Activated T-cell treated with anti-CD3 and anti-CD28 coated beads, Interleukin-2, amount 50 U/mL, for 72 hours (primary cell): Measurements from ENCODE around the gene PWWP2B. TPM values are rescaled to one million over a fixed set of nuclear protein-coding genes. Genes with fewer than 3 reads are reported as not detected.
"Not testable (repeated sequence)": the region's sequence is repeated elsewhere in the genome, so short reads cannot be mapped to it uniquely, and the experiment has no call there.

Experiments
- ATAC-seq, 2 donors: fragments of 150-1000 bp; cut with Tn5 transposase; replicated peaks in 1 of 2; 2 replicates each; pipeline ENCODE4 v1.10.0; 2021; ENCODE audit warnings: moderate library complexity in 2 of 2, mild to moderate bottlenecking in 1 of 2
- DNase-seq, 2 donors: peaks; one replicate each; pipeline ENCODE4 v3.0.0; 2021 to 2022; ENCODE audit warnings: mixed read lengths in 1 of 2
- H3K27ac Mint-ChIP-seq: one replicate; pipeline ENCODE4 v1.8.0; 2022; ENCODE audit warnings: mild to moderate bottlenecking, moderate library complexity, mixed read lengths
- H3K27me3 Mint-ChIP-seq: one replicate; pipeline ENCODE4 v1.8.0; 2022; ENCODE audit warnings: low read depth, mixed read lengths
- H3K36me3 Mint-ChIP-seq, 2 donors: one replicate each; pipeline ENCODE4 v1.8.0; 2022; ENCODE audit warnings: mixed read lengths in 2 of 2, mild to moderate bottlenecking in 1 of 2; ENCODE audit not compliant: insufficient read depth in 2 of 2
- H3K4me1 Mint-ChIP-seq: one replicate; pipeline ENCODE4 v1.8.0; 2022; ENCODE audit warnings: low read depth, mixed read lengths
- H3K4me3 Mint-ChIP-seq, 2 donors: one replicate each; pipeline ENCODE4 v1.8.0; 2022; ENCODE audit warnings: mild to moderate bottlenecking in 2 of 2, mixed read lengths in 2 of 2, moderate library complexity in 2 of 2
- H3K9me3 Mint-ChIP-seq, 2 donors: one replicate each; pipeline ENCODE4 v1.8.0; 2022; ENCODE audit warnings: mixed read lengths in 2 of 2
- total RNA-seq, 2 donors: library from RNA; stranded (reverse); gene quantifications; one replicate each; pipeline ENCODE4 v1.2.3, GENCODE V29; 2022

Gene PWWP2B
- total RNA-seq: 1 to 10 TPM; 3.1 to 5.2 TPM

- Mint-ChIP-seq H3K4me1 (peaks cover 10% of the 10 kb centered on the region), H3K9me3 (peaks cover 1 to 5% of the 10 kb centered on the region in 2 donors), H3K4me3 (peak within 1 kb of the TSS; percentile 85 to 91), H3K36me3 (no peaks in the 10 kb centered on the region), H3K27ac (peak within 1 kb of the TSS; percentile 75), H3K27me3 (no peaks in the 10 kb centered on the region)
- peak; percentile 50 to 56 for ATAC-seq
- DNase-seq: peak; percentile 55 to 75
Measured at GRCh38 chr10:132397036-132397541, at the start of gene PWWP2B. Gene PWWP2B, plus strand, starts transcription at chr10:132397200. Its CDS starts 27 bp downstream, at chr10:132397227.

- no peaks in the 10 kb centered on the region for H3K9me3 Mint-ChIP-seq
- no peaks in the 10 kb centered on the region for H3K27me3 Mint-ChIP-seq
- ATAC-seq (no peak), DNase-seq (no peak)
- no peak overlapping the region for H3K4me3 Mint-ChIP-seq
- no peak overlapping the region for H3K27ac Mint-ChIP-seq
- peaks cover 2 to 5% of the 10 kb centered on the region in 2 donors for H3K36me3 Mint-ChIP-seq
- H3K4me1 Mint-ChIP-seq: no peaks in the 10 kb centered on the region
Measured at GRCh38 chr10:132347211-132347930, 49.6 kb upstream of the PWWP2B start.

- Mint-ChIP-seq H3K27me3 (no peaks in the 10 kb centered on the region), H3K36me3 (peaks cover 0 to 4% of the 10 kb centered on the region in 2 donors), H3K4me3 (no peak overlapping the region), H3K9me3 (no peaks in the 10 kb centered on the region), H3K4me1 (no peaks in the 10 kb centered on the region), H3K27ac (no peak overlapping the region)
- DNase-seq (no peak), ATAC-seq (no peak)
Measured at GRCh38 chr10:132347931-132348267, 49.1 kb upstream of the PWWP2B start.

- Mint-ChIP-seq H3K27ac (no peak overlapping the region), H3K36me3 (no peaks in the 10 kb centered on the region), H3K9me3 (no peaks in the 10 kb centered on the region), H3K4me1 (no peaks in the 10 kb centered on the region), H3K27me3 (no peaks in the 10 kb centered on the region), H3K4me3 (no peak overlapping the region)
- DNase-seq (no peak), ATAC-seq (no peak)
Measured at GRCh38 chr10:132349766-132350165, 47.2 kb upstream of the PWWP2B start.

GRCh38 chr10:132350391-132350790, 46.6 kb upstream of the PWWP2B start:
- ATAC-seq (no peak), DNase-seq (no peak)
- no peaks in the 10 kb centered on the region for H3K9me3 Mint-ChIP-seq
- H3K4me1 Mint-ChIP-seq: no peaks in the 10 kb centered on the region
- no peak overlapping the region for H3K4me3 Mint-ChIP-seq
- H3K27me3 Mint-ChIP-seq: no peaks in the 10 kb centered on the region
- no peaks in the 10 kb centered on the region for H3K36me3 Mint-ChIP-seq
- no peak overlapping the region for H3K27ac Mint-ChIP-seq

GRCh38 chr10:132350946-132351345, 46.1 kb upstream of the PWWP2B start:
- DNase-seq (no peak), ATAC-seq (no peak)
- no peak overlapping the region for H3K27ac Mint-ChIP-seq
- H3K4me1 Mint-ChIP-seq: no peaks in the 10 kb centered on the region
- H3K4me3 Mint-ChIP-seq: no peak overlapping the region
- H3K9me3 Mint-ChIP-seq: no peaks in the 10 kb centered on the region
- no peaks in the 10 kb centered on the region for H3K27me3 Mint-ChIP-seq
- H3K36me3 Mint-ChIP-seq: no peaks in the 10 kb centered on the region

- H3K36me3 Mint-ChIP-seq: no peaks in the 10 kb centered on the region
- DNase-seq: no peak
- no peak overlapping the region for H3K4me3 Mint-ChIP-seq
- H3K9me3 Mint-ChIP-seq: no peaks in the 10 kb centered on the region
- H3K27ac Mint-ChIP-seq: no peak overlapping the region
- no peaks in the 10 kb centered on the region for H3K27me3 Mint-ChIP-seq
- H3K4me1 Mint-ChIP-seq: no peaks in the 10 kb centered on the region
- ATAC-seq: no peak
Measured at GRCh38 chr10:132351611-132352010, 45.4 kb upstream of the PWWP2B start.

- not testable (repeated sequence) for H3K27me3 Mint-ChIP-seq
Measured at GRCh38 chr10:132352462-132353308, 44.3 kb upstream of the PWWP2B start.

GRCh38 chr10:132353456-132354355, 43.3 kb upstream of the PWWP2B start:
- Mint-ChIP-seq H3K4me1 (no peaks in the 10 kb centered on the region), H3K36me3 (peaks cover 0 to 2% of the 10 kb centered on the region in 2 donors), H3K4me3 (no peak overlapping the region), H3K27ac (no peak overlapping the region), H3K9me3 (peaks cover 0 to 2% of the 10 kb centered on the region in 2 donors), H3K27me3 (no peaks in the 10 kb centered on the region)
- no peak for DNase-seq
- ATAC-seq: no peak

More at GRCh38 chr10:132352462-132353308, 44.3 kb upstream of the PWWP2B start:
- DNase-seq (peak; percentile 75 to 82), ATAC-seq (peak; percentile 52 to 77)
- H3K27ac Mint-ChIP-seq, H3K4me1 Mint-ChIP-seq, H3K9me3 Mint-ChIP-seq, H3K4me3 Mint-ChIP-seq, H3K36me3 Mint-ChIP-seq: not testable (repeated sequence)

- H3K9me3 Mint-ChIP-seq: peaks cover 0 to 2% of the 10 kb centered on the region in 2 donors
- H3K4me1 Mint-ChIP-seq: no peaks in the 10 kb centered on the region
- no peak for DNase-seq
- ATAC-seq: no peak
- H3K27me3 Mint-ChIP-seq: no peaks in the 10 kb centered on the region
- H3K27ac Mint-ChIP-seq: no peak overlapping the region
- no peak overlapping the region for H3K4me3 Mint-ChIP-seq
- H3K36me3 Mint-ChIP-seq: peaks cover 0 to 2% of the 10 kb centered on the region in 2 donors
Measured at GRCh38 chr10:132354356-132355094, 42.5 kb upstream of the PWWP2B start.

- Mint-ChIP-seq H3K9me3 (peaks cover 0 to 2% of the 10 kb centered on the region in 2 donors), H3K27me3 (no peaks in the 10 kb centered on the region), H3K4me1 (no peaks in the 10 kb centered on the region), H3K27ac (no peak overlapping the region), H3K36me3 (peaks cover 0 to 2% of the 10 kb centered on the region in 2 donors), H3K4me3 (no peak overlapping the region)
- DNase-seq (no peak), ATAC-seq (no peak)
Measured at GRCh38 chr10:132355297-132355696, 41.7 kb upstream of the PWWP2B start.

GRCh38 chr10:132355754-132356153, 41.2 kb upstream of the PWWP2B start:
- Mint-ChIP-seq H3K27me3 (no peaks in the 10 kb centered on the region), H3K27ac (no peak overlapping the region), H3K4me3 (no peak overlapping the region), H3K9me3 (peaks cover 0 to 2% of the 10 kb centered on the region in 2 donors), H3K36me3 (peaks cover 0 to 2% of the 10 kb centered on the region in 2 donors), H3K4me1 (no peaks in the 10 kb centered on the region)
- ATAC-seq: no peak
- DNase-seq: no peak
